Right forelimb (tissue), 1 donor: ENCODE data around the gene PDE1A.
"Not testable (repeated sequence)": the region's sequence is repeated elsewhere in the genome, so short reads cannot be mapped to it uniquely, and the experiment has no call there.

ENCODE experiments used
- DNase-seq: peaks from one replicate; pipeline ENCODE4 v3.0.0-alpha.2; 2018

The PDE1A gene

DNA sequence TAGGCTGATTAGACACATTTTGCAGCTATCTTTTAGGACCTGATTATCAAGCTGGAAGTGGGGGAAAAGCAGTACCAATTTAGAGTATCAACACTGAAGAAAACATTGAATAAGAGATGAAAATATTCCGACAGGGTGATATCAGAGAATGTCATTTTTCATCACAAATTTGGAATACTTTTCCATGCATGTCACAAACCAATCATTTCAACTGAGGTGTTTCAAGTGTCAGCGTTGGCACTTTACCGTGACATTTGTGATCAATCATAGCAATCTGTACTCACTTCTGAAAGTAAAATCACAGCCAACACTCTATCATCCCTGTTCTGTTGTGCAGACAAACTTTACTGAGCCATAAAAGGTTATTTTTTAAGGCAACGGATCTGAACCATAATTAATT is 75.4 kb downstream of the PDE1A start:
- DNase-seq, result no peak

DNA sequence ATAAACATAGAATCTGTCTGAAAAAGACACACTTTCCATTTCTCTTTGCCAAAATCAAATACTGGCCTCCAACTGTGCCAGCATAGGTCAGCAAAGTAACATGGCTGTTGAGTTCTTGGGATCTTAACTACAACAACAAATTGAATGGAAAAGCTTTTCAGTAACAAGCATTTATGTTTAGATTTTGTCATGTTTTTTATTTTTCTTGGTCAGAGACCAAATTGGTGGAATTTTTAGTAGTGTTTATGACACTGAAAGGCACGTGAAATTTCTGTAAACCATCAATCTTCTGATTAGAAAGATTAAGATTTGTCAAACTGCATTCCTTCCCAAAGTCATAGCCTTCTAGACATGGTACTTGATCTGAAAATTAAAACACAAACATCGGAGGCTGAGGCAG is 77.6 kb downstream of the PDE1A start:
- DNase-seq, result no peak

DNA sequence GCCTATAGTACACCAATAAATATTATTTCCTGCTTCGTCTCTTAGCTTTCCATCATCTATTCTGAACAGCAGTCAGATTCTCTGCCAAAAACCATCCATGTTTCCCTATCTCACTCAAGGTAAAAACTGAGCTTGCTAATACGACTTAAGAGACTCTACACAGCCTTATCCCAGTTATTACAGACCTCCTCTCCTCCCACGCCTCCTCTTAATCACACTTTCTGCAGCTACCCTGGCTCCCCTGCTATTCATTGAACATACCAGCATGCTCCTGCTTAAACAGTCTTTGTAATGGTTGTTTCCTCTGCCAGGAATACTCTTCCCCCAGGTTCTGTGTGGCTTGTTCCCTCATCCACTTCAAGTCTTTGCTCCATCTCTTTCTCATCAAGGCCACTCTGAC is 81.5 kb downstream of the PDE1A start:
- DNase-seq, result no peak

DNA sequence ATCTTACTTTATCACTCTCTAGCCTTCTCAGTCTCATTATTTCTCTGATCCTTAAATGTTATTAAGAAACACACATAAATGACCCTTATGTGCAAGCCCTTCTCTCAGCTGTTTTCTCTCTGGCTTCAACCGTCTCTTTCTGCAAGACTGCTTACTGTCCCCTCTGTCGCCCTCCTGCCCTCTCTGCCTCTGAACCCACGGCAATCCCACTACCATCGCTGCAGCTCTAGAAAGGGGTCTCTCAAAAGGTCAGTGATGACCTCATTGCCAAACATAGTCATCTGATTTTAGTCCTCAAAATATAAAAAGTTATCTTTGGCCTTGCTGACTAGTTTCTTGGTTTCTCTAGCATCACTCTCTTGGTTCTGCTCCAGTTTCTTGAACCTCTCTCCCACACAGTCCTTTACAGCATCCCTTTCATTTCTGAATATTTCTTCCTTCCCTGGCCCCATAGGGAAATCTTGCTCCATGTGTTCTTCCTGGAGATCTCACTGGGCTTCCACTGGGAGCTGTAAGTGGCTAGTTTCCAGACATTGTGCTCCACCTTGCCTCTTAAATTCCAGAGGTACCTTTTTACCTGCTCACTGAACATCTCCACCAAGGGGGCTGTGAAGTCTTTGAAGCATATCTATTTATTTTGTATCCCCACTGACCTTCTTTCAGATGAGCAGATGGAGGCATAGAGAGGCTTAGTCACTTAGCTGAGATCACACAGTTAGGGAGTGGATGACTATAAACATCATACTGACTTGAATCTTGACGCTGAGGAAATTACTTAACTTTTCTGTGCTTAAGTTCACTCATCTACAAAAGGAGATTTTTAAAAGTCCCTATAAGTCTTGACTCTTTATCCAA is 96.2 kb downstream of the PDE1A start:
- no peak for DNase-seq

- no peak for DNase-seq
Measured at GRCh38 chr2:182324665-182325064, 102.2 kb downstream of the PDE1A start.

GRCh38 chr2:182321096-182321495 is 105.7 kb downstream of the PDE1A start:
- no peak for DNase-seq

- DNase-seq, result no peak
Measured at GRCh38 chr2:182319556-182320505, 107.0 kb downstream of the PDE1A start.

DNA sequence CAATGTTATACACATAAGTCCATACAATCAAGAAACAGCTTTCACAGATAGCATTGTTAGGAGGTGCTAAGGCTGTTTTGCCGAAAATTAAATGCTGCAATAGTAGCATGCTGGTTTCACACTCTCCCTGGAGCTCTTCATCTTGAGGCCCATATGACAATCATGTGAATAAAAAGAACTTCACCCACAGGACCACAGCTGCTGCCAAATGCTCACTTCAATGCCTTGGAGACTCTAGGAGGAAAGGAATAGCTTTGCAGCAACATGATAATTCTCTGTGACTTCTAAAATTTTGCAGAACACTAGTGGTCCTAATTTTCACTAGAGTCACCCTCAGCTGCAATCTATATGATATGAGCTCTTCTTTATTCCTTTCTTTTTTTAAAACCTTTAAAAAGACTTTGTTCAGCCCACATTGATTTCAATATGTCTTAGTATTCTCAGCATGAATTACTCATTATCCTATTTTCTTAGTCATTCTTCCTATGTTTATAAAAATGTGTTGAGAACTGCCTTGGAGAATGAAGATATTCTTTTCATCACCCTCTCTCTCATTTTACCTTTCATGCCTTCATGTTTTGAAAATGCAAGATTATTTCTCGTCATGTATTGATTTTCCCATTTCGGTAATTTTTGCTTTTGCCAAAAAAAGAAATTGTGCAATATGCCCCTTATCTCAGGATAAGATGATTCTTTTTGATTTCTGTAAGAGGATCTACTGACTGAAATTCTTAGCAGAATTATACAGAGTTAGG is 108.2 kb downstream of the PDE1A start:
- DNase-seq, result no peak

DNA sequence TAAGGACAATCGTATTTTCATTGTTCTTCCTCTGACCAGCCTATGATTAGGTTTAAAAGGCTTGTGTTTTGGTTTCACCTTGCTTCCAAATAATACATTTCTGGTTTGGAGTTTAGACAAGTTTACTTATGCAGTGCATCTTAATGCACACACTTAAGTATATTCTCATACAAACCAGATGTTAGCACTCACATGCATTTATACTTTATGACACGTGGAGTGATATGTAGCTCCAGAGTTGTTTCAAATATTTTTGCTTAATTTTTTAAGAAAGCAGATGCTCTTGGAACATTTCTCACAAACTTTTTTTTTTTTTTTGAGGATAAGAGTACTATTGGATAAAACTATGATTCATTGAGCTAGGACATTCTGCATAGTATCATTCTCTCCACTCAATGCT is 109.9 kb downstream of the PDE1A start:
- no peak for DNase-seq

GRCh38 chr2:182302972-182303371 is 123.9 kb downstream of the PDE1A start:
- no peak for DNase-seq

DNA sequence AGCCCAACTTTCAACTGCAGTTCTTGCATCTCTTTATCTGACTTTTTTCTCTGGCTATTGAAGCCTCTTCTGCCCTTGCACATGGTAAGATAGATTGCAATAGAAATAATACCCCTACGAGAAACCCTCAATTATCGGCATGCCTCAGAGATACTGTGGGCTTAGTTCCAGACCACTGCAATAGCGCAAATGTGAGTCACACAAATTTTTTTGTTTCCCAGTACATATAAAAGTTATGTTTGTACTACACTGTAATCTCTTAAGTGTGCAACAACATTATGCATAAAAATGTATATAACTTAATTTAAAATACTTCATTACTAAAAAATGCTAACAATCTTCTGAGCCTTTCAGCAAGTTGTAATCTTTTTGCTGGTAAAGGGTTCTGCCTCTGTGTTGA is 124.7 kb downstream of the PDE1A start:
- no peak for DNase-seq

- no peak for DNase-seq
Measured at GRCh38 chr2:182301093-182301492, 125.7 kb downstream of the PDE1A start.

DNA sequence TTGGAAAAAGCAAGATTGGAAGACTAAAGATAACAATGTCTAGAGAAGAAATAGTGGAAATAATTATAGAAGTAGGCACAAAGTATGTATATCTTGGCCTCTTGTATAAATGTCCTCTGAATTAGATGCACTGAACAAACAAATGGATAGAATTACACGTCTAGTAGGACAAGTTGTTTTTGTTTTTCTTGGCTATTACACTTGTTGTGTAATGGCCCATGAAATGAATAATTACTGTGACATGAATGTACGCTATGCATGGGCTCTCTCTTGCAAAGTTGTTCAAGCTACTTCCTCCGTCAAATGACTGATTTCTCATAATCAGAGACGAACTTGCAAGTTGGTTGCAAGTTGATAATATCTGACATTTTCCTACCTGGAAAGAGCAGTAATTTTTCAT is 126.2 kb downstream of the PDE1A start:
- DNase-seq, result no peak

- DNase-seq, result no peak
Measured at GRCh38 chr2:182299632-182300031, 127.2 kb downstream of the PDE1A start.

DNA sequence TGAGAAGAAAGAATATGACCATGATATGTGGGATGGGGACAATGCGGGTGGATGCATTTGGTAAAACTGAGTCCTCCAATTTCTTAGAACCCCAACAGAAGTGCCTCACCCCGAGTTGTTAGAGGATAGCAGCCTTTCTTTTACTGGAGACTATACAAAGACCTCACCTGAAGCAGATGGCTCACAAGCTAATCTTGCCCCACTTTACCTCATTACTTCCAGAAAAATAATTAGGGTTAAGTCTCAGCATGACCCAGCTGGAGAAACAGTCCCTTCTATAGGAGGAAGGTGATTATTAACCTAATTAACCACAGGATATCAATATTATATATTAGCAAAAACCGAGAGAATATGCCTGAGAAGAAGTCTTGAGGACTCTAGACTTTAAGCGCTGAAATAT is 128.4 kb downstream of the PDE1A start:
- no peak for DNase-seq

DNA sequence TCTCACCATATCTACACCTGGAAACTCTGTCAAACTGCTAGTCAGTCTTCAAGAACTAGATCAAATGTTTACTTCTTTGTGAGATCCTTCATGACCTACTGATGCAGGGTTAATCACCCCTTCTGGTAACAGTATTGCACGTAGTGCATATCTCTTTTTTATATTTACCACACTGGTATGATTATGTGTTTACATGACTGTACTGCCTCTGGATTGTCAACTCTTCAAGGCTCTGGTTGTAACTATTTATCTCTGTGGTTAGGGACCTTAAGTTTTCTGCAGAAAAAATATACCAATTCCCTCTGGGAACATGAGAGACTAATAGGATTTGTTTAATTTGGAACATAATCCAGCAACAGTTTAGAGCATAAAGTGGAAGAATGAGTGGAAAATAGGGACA is 135.5 kb downstream of the PDE1A start:
- no peak for DNase-seq

GRCh38 chr2:182283512-182283911 is 143.3 kb downstream of the PDE1A start:
- DNase-seq, result no peak

DNA sequence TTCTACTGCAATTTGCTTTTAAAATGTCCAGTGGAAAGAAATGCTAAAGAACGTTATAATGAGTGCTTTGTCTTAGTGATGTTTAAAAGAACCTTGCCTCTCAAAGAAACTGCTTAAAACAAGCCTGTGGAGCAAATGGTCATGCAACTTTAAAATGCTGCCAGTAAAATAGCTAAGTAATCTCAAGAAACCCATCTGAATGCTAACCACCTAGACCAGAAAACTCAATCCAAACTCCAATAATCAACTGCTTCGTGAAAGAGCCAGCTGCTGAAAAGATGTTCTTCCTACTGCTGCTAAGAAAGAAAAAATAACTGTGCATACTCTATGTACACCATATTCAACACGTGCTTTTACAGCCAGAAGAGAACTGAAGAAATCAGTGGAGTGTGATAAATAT is 145.6 kb downstream of the PDE1A start:
- no peak for DNase-seq

DNA sequence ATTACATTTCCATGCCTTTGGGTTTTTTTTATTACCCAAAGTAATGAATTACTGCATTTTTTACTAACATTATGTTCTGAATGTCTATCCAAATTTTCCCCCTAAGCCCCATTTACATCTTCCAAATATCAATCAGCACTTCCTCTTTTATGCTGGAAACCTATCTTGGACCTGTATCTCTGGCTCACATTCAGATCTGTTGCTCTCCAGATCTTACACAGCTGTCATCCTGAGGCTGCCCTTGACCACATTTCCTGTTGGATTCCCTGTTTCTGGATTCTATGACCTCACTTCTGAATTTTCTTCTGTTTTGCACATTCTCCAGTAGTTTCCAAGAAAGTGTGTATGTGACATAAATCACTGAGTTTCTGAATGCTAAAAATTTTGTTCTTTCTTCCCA is 146.7 kb downstream of the PDE1A start:
- no peak for DNase-seq

DNA sequence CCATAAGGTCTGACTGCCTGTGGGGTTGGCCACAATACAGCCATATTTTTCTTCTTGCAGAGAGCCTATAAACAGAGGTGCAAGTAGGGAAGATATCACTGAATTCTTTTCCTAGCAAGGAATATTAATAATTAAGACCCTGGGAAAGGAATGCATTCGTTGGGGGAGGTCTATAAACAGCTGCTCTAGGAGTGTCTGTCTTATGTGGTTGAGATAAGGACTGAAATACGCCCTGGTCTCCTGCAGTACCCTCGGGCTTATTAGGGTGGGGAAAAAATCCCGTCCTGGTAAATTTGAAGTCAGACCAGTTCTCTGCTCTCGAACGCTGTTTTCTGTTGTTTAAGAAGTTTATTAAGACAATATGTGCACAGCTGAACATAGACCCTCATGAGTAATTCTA is 150.2 kb downstream of the PDE1A start:
- not testable (repeated sequence) for DNase-seq

GRCh38 chr2:182267971-182268370 is 158.9 kb downstream of the PDE1A start:
- no peak for DNase-seq

GRCh38 chr2:182266909-182267308 is 159.9 kb downstream of the PDE1A start:
- DNase-seq, result no peak

GRCh38 chr2:182265718-182266117 is 161.1 kb downstream of the PDE1A start:
- no peak for DNase-seq
